HL-60 (cell line): ENCODE measurements around the gene ALDH3A2.

ENCODE experiments used
- CTCF ChIP-seq: IDR thresholded peaks from one replicate; pipeline ENCODE4 v1.5.1; 2011; ENCODE audit warnings: low read length, control low read depth, inconsistent platforms; ENCODE audit not compliant: insufficient read depth
- GABPA ChIP-seq: IDR thresholded peaks from 2 replicates; pipeline ENCODE4 v1.6.1; 2012; ENCODE audit warnings: low read depth
- POLR2AphosphoS5 ChIP-seq: IDR thresholded peaks from 2 replicates; pipeline ENCODE4 v1.6.1; 2012; ENCODE audit warnings: low read depth
- REST ChIP-seq: IDR thresholded peaks from 2 replicates; pipeline ENCODE4 v1.6.1; 2012; ENCODE audit warnings: low read depth; ENCODE audit not compliant: insufficient replicate concordance
- SPI1 ChIP-seq: IDR thresholded peaks from 2 replicates; pipeline ENCODE4 v1.6.1; 2012; ENCODE audit warnings: low read depth, mild to moderate bottlenecking, borderline replicate concordance

- TF ChIP-seq CTCF (no peak), POLR2AphosphoS5 (no peak), REST (no peak), GABPA (no peak), SPI1 (no peak)
These were observed 72.3 kb downstream of the ALDH3A2 start for GRCh38 chr17:19720631-19721426.
